Astrocyte (in vitro differentiated cells and primary cell): ENCODE results near the gene NDUFS8.

Experiments used
- EZH2 ChIP-seq: IDR thresholded peaks from 2 replicates; pipeline ENCODE4 v1.6.1; 2012; ENCODE audit warnings: mild to moderate bottlenecking, low read length, inconsistent platforms; ENCODE audit not compliant: insufficient read depth
- TF ChIP-seq, protein P1 (sequence below): IDR thresholded peaks from 2 replicates; pipeline ENCODE4 v1.5.1; 2011; ENCODE audit warnings: low read depth, mild to moderate bottlenecking, inconsistent platforms, low read length, moderate library complexity; ENCODE audit not compliant: insufficient read depth

DNA sequence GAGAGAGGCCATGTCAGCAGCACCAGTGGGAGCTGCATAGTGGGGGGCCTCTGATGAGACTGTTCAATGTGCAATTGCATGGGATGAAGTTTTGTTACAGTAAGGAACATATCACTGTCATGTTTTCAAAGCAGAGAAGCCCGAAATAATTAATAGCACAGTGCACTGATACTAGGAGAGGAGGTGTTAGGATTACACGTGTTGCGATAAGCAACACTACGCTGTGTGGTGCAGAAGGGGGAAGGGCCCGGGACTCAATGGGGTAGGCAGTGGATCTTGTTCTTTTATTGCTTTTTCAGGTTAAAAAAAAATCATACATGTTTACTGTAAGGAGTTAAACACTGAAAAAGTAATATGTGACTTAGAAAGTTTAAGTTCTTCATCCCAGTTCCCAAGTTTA, 37.5 kb downstream of the NDUFS8 start:
- TF ChIP-seq, protein P1, sequence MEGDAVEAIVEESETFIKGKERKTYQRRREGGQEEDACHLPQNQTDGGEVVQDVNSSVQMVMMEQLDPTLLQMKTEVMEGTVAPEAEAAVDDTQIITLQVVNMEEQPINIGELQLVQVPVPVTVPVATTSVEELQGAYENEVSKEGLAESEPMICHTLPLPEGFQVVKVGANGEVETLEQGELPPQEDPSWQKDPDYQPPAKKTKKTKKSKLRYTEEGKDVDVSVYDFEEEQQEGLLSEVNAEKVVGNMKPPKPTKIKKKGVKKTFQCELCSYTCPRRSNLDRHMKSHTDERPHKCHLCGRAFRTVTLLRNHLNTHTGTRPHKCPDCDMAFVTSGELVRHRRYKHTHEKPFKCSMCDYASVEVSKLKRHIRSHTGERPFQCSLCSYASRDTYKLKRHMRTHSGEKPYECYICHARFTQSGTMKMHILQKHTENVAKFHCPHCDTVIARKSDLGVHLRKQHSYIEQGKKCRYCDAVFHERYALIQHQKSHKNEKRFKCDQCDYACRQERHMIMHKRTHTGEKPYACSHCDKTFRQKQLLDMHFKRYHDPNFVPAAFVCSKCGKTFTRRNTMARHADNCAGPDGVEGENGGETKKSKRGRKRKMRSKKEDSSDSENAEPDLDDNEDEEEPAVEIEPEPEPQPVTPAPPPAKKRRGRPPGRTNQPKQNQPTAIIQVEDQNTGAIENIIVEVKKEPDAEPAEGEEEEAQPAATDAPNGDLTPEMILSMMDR, result no peak
- no peak for TF ChIP-seq EZH2
